ENCODE results near the gene FRY.
A peak's percentile ranks its signal among the peaks of the same experiment; 100 is the strongest.

The FRY gene

GRCh38 chr13:32266130-32266529 is 234.6 kb downstream of the FRY start:
- no peak for DNase-seq

- peak; percentile 64 to 65 for DNase-seq
Measured at GRCh38 chr13:32267836-32268439, 236.4 kb downstream of the FRY start.

GRCh38 chr13:32272021-32272683 is 240.6 kb downstream of the FRY start:
- no peak for DNase-seq

GRCh38 chr13:32277839-32278238 is 246.3 kb downstream of the FRY start:
- no peak for DNase-seq

- no peak for DNase-seq
Measured at GRCh38 chr13:32278426-32278825, 246.9 kb downstream of the FRY start.

- no peak for DNase-seq
Measured at GRCh38 chr13:32281096-32281495, 249.5 kb downstream of the FRY start.

- no peak for DNase-seq
Measured at GRCh38 chr13:32282096-32282711, 250.6 kb downstream of the FRY start.

GRCh38 chr13:32284927-32285632 is 253.5 kb downstream of the FRY start:
- no peak for DNase-seq

- DNase-seq, result no peak
Measured at GRCh38 chr13:32285633-32285965, 254.0 kb downstream of the FRY start.

GRCh38 chr13:32297206-32297605 is 265.6 kb downstream of the FRY start:
- DNase-seq, result no peak

- DNase-seq, result no peak
Measured at GRCh38 chr13:32298695-32299094, 267.1 kb downstream of the FRY start.

GRCh38 chr13:32299893-32300292 is 268.3 kb downstream of the FRY start:
- DNase-seq, result no peak

- DNase-seq, result no peak
Measured at GRCh38 chr13:32300406-32300805, 268.8 kb downstream of the FRY start.

- DNase-seq, result no peak
Measured at GRCh38 chr13:32300920-32301319, 269.3 kb downstream of the FRY start.

- no peak for DNase-seq
Measured at GRCh38 chr13:32302461-32302860, 270.9 kb downstream of the FRY start.

GRCh38 chr13:32305646-32306045 is 274.1 kb downstream of the FRY start:
- no peak for DNase-seq

GRCh38 chr13:32309312-32310133 is 277.9 kb downstream of the FRY start:
- DNase-seq, result no peak

GRCh38 chr13:32310134-32310706 is 278.6 kb downstream of the FRY start:
- peak in 1 of 2 donors; percentile 21 for DNase-seq

GRCh38 chr13:32311188-32311897 is 279.8 kb downstream of the FRY start:
- no peak for DNase-seq

GRCh38 chr13:32314271-32315237 is 283.0 kb downstream of the FRY start:
- peak; percentile 48 to 67 for DNase-seq
